GM12874 (cell line): ENCODE measurements around the gene TRPM1.

Source experiments
- TF ChIP-seq, protein P1 (sequence below): IDR thresholded peaks from 2 replicates; pipeline ENCODE4 v1.5.1; 2011; ENCODE audit warnings: low read depth, mild to moderate bottlenecking, control low read depth, low read length, moderate library complexity; ENCODE audit not compliant: insufficient read depth

TRPM1 gene

DNA sequence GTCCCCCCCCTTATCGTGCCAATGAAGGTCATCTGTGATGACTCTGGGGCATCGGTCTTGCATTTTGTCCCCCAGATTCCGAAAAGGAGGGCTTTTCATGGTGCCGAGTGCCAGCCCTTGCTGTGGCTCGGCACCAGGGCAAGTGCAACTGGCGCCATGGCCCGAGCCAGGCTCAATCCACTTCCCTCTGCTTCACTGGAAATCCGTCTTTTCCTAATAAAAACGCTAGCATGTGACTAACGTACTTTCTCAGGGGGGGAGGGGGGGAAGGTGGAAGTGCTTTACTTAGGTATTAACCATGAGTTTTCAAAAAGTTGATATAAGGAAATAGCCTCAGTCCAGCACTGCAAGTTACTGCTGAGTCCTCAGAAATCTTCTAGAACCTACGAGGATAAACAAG, 20.5 kb downstream of the TRPM1 start:
- TF ChIP-seq, protein P1, sequence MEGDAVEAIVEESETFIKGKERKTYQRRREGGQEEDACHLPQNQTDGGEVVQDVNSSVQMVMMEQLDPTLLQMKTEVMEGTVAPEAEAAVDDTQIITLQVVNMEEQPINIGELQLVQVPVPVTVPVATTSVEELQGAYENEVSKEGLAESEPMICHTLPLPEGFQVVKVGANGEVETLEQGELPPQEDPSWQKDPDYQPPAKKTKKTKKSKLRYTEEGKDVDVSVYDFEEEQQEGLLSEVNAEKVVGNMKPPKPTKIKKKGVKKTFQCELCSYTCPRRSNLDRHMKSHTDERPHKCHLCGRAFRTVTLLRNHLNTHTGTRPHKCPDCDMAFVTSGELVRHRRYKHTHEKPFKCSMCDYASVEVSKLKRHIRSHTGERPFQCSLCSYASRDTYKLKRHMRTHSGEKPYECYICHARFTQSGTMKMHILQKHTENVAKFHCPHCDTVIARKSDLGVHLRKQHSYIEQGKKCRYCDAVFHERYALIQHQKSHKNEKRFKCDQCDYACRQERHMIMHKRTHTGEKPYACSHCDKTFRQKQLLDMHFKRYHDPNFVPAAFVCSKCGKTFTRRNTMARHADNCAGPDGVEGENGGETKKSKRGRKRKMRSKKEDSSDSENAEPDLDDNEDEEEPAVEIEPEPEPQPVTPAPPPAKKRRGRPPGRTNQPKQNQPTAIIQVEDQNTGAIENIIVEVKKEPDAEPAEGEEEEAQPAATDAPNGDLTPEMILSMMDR, result no peak

DNA sequence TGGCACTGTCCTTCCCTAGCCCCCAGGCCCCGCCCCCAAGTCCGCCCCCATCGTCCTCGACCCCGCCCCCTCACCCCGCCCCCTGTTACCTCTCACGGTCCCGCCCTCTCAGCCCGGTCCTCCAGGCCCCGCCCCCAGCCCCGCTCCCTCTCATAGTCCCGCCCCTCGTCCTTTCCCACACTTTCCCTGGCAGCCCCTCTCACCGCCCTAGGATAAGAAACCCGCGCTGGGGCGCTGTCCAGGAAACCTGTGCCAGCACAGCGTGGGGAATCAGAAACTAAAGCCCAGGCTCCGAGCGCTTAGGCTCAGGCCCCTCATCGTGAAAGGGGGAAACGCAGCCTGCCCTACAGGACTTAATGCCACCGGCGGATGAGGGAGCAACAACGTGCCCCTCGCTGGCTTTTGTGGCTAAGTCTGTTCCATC, 20.9 kb downstream of the TRPM1 start:
- TF ChIP-seq, protein P1, result no peak

DNA sequence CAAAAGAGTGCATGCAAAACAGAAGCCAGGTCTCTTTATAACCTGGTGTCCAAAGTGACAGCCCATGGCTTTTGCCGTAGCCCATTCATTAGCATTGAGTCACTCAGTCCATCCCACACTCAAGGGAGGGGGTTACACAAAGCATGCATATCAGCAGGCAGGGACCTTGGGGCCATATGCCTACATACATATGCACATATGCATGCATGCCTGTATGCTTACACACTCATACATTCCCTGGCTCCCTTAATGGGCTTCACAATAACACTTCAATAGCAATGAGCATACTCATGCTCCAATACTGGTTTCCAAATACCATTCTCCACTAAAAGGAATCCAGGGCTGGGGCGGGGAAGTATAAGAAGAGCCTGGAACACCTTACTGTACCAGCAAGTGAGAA, 22.0 kb downstream of the TRPM1 start:
- TF ChIP-seq, protein P1, result no peak

DNA sequence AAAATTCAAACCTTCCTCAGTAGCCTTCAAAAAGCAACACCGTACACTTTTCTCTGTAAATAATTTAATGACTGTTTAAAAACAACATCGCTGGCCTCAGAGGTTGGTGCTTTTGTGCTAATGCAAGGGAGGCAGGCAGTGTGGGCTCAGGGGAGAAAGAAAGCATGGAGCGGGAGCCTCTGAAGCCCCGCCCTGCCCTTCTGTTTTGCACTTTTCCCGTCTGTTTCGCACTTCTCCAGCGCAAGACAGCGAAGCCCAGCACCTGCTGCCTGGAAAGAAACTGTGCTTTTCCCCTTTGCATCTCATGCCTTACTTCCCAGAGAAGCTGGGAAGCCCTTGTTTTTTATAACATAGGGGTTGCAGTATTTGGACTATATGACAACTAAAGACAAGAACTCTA, 23.1 kb downstream of the TRPM1 start:
- TF ChIP-seq, protein P1, result no peak

DNA sequence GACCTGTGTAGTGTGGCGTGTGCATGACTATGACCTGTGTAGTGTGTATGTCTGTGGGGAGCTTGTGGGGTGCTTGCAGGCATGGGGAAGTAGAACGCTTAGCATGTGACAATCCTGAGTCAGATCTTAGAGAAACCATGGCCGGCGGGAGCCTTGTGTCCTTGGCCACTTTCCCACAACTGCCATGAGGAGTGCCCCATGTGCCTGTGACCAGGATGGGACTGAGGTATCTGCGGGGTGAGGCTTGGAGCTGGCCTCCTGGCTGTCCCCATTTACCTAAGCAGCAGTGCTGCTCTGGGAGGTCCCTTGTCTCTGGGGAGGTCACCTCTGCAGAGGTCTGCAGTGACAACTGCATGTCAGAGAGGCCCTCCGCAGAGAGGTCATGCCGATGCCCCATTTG, 23.6 kb downstream of the TRPM1 start:
- TF ChIP-seq, protein P1, result no peak

DNA sequence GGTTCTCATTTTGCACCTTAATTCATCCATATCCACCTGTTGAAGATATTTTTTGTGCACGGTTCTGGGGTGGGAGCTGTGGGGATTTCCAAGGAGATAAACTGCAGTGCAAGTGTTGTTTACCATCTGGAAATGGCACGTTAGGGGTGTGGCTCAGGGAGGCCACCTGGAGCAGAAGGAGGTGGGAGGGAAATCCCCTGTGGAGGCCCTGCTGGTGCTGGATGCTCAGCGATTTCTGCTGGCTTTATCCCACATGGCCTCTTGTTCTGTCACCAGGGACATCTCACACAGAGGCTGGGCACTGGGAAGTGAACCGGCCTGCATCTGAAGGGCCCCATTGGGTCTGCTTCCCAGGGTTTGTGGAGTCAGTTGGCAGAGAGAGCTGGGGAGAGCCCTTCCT, 24.3 kb downstream of the TRPM1 start:
- TF ChIP-seq, protein P1, result no peak

DNA sequence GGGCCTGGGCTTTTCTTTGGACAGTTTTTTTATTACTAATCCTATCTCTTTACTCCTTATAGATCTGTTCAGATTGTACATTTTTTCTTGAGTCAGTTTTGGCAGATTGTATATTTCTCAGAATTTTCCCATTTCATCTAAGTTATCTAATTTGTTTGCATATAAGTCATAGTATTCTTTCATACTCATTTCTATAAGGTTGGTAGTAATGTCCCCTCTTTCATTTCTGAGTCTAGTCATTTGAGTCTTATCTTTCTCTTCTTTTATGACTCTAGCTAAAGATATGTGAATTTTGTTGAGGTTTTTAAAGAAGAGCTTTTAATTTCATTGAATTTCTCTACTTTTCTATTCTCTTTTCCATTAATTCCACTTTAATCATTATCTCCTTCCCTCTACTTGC, 27.2 kb downstream of the TRPM1 start:
- TF ChIP-seq, protein P1, result no peak

DNA sequence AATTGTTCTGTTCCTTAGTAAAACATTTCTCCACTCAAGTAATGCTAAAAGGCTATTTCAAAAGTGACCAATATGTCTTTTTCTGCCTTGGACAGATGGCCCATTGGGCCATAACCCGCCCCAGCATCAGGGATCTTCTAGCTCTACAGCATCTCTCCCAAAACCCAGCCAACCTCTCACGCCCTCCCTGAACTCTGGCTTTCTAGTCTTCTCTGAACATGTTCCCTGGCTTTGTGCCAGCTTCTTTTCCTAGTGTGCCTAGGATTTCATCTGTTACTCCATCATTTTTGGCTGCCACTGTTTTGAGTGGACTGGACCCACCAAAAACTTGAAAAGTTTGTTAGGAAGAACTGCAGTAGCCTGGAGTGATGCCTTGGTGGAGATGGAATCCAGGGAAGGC, 30.7 kb downstream of the TRPM1 start:
- TF ChIP-seq, protein P1, result no peak
